KMS-11 (cell line): ENCODE results near the gene NRG2.

Experiments
- H2AFZ ChIP-seq: fragments of 200-600 bp; sonication (generic); 2 replicates; pipeline ENCODE4 v1.6.1; 2016; ENCODE audit warnings: antibody characterized with exemption, mixed run types, low read depth
- H3K27ac ChIP-seq: fragments of 200-600 bp; sonication (generic); 2 replicates; pipeline ENCODE4 v1.6.1; 2016; ENCODE audit warnings: mild to moderate bottlenecking, mixed run types
- H3K27me3 ChIP-seq: fragments of 200-600 bp; sonication (generic); 2 replicates; pipeline ENCODE4 v1.6.1; 2017; ENCODE audit warnings: mild to moderate bottlenecking, low read depth, mixed run types, moderate library complexity; ENCODE audit not compliant: insufficient read depth
- H3K36me3 ChIP-seq: fragments of 200-600 bp; sonication (generic); 2 replicates; pipeline ENCODE4 v1.6.1; 2017; ENCODE audit warnings: mild to moderate bottlenecking, mixed run types; ENCODE audit not compliant: insufficient read depth
- H3K4me1 ChIP-seq: fragments of 200-600 bp; sonication (generic); 2 replicates; pipeline ENCODE4 v1.6.1; 2016; ENCODE audit warnings: mild to moderate bottlenecking, low read depth, mixed run types; ENCODE audit not compliant: poor library complexity, severe bottlenecking
- H3K4me2 ChIP-seq: fragments of 200-600 bp; sonication (generic); 2 replicates; pipeline ENCODE4 v1.7.0; 2016; ENCODE audit warnings: mild to moderate bottlenecking, mixed run types
- H3K4me3 ChIP-seq: fragments of 200-600 bp; sonication (generic); IDR thresholded peaks from 2 replicates; pipeline ENCODE4 v1.6.1; 2017; ENCODE audit warnings: low read depth, low read length, mixed read lengths; ENCODE audit not compliant: insufficient read depth
- H3K79me2 ChIP-seq: fragments of 200-600 bp; sonication (generic); 2 replicates; pipeline ENCODE4 v1.6.1; 2016; ENCODE audit warnings: low read depth, mixed run types; ENCODE audit not compliant: insufficient read depth
- H3K9ac ChIP-seq: fragments of 200-600 bp; sonication (generic); 2 replicates; pipeline ENCODE4 v1.6.1; 2016; ENCODE audit warnings: mild to moderate bottlenecking, mixed run types
- H4K20me1 ChIP-seq: fragments of 200-600 bp; sonication (generic); 2 replicates; pipeline ENCODE4 v1.6.1; 2016; ENCODE audit warnings: mild to moderate bottlenecking, mixed run types; ENCODE audit not compliant: insufficient read depth
- CTCF ChIP-seq: fragments of 200-600 bp; sonication (generic); conservative IDR thresholded peaks from 2 replicates; pipeline ENCODE4 v1.6.1; 2017; ENCODE audit warnings: low read depth, mild to moderate bottlenecking, antibody characterized with exemption, low read length, moderate library complexity, mixed read lengths

The NRG2 gene

GRCh38 chr5:139982157-139982974, 60.7 kb downstream of the NRG2 start:
- Histone ChIP-seq H2AFZ (no peak overlapping the region), H3K4me3 (no peak overlapping the region), H3K36me3 (no peaks in the 10 kb centered on the region), H3K27ac (no peak overlapping the region), H3K79me2 (no peaks in the 10 kb centered on the region), H3K9ac (no peak overlapping the region), H3K4me2 (no peak overlapping the region), H3K27me3 (no peaks in the 10 kb centered on the region), H4K20me1 (no peaks in the 10 kb centered on the region), H3K4me1 (no peaks in the 10 kb centered on the region)
- TF ChIP-seq CTCF = no peak

DNA sequence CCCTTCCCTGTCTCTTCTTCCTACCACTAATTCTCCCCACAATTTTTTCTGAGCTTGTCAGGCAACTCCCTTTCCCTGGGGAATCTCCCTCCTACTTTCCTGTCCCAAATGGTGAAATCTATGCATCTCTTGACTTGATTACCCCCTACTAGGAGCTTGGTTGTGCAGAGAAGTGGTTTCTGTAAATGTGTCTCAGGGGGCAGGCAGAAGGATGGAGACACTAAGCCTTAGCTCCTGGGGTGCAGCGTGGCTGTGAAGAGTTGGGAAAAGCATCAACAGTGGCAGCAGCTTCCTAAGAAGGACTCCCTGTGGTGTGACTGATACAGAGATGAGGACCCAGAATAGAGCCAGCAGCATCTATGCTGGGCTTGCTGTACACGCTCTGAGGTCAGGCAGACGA, 62.3 kb downstream of the NRG2 start:
- no peak overlapping the region for H3K4me2 ChIP-seq
- no peak for TF ChIP-seq CTCF
- H3K36me3 ChIP-seq = no peaks in the 10 kb centered on the region
- H3K79me2 ChIP-seq = no peaks in the 10 kb centered on the region
- no peaks in the 10 kb centered on the region for H3K27me3 ChIP-seq
- H3K9ac ChIP-seq = no peak overlapping the region
- H3K27ac ChIP-seq = no peak overlapping the region
- no peaks in the 10 kb centered on the region for H4K20me1 ChIP-seq
- H2AFZ ChIP-seq = no peak overlapping the region
- no peaks in the 10 kb centered on the region for H3K4me1 ChIP-seq
- H3K4me3 ChIP-seq = no peak overlapping the region

GRCh38 chr5:139979943-139980342, 63.2 kb downstream of the NRG2 start:
- Histone ChIP-seq H3K27ac (no peak overlapping the region), H3K4me1 (no peaks in the 10 kb centered on the region), H3K9ac (no peak overlapping the region), H3K79me2 (no peaks in the 10 kb centered on the region; the same call in 1 of the 2 replicates), H3K4me2 (no peak overlapping the region), H4K20me1 (no peaks in the 10 kb centered on the region), H3K4me3 (no peak overlapping the region), H3K27me3 (no peaks in the 10 kb centered on the region), H3K36me3 (no peaks in the 10 kb centered on the region), H2AFZ (no peak overlapping the region)
- no peak for TF ChIP-seq CTCF

- H3K27ac ChIP-seq = no peak overlapping the region
- H4K20me1 ChIP-seq = no peaks in the 10 kb centered on the region
- no peak overlapping the region for H2AFZ ChIP-seq
- no peaks in the 10 kb centered on the region for H3K27me3 ChIP-seq
- no peaks in the 10 kb centered on the region for H3K4me1 ChIP-seq
- H3K4me3 ChIP-seq = no peak overlapping the region
- no peak overlapping the region for H3K9ac ChIP-seq
- no peaks in the 10 kb centered on the region for H3K36me3 ChIP-seq
- no peak overlapping the region for H3K4me2 ChIP-seq
- TF ChIP-seq CTCF = no peak
- no peaks in the 10 kb centered on the region; the same call in 1 of the 2 replicates for H3K79me2 ChIP-seq
These were observed 63.6 kb downstream of the NRG2 start for GRCh38 chr5:139979518-139979917.
